Measurements from ENCODE around the gene TARS3.
"Not testable (repeated sequence)": the region's sequence is repeated elsewhere in the genome, so short reads cannot be mapped to it uniquely, and the experiment has no call there.

TARS3 gene

DNA sequence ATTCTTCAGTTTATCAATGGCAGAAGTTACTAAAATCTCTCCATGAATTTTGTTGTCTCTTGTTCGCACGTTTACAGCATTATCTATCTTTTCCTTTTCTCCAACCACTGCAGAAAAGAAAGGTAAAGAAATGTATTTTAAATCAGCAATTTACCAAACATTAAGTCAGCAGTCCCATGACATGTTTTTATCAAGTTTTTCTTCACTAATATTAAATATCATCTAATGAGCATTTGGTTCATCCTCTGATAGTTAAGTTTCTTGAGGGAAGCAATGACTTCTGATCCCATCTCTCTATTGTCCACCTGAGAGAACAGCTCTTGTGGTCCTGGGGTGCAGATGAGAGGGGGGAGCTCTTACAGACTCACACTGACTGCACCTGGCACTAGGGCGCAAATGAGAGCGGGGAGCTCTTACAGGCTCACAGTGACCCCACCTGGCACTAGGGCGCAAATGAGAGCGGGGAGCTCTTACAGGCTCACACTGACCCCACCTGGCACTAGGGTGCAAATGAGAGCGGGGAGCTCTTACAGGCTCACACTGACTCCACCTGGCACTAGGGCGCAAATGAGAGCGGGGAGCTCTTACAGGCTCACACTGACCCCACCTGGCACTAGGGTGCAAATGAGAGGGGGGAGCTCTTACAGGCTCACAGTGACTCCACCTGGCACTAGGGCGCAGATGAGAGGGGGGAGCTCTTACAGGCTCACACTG is 69.5 kb downstream of the TARS3 start:
- DNase-seq (ENCODE audit: low spot score): not testable (repeated sequence)

DNA sequence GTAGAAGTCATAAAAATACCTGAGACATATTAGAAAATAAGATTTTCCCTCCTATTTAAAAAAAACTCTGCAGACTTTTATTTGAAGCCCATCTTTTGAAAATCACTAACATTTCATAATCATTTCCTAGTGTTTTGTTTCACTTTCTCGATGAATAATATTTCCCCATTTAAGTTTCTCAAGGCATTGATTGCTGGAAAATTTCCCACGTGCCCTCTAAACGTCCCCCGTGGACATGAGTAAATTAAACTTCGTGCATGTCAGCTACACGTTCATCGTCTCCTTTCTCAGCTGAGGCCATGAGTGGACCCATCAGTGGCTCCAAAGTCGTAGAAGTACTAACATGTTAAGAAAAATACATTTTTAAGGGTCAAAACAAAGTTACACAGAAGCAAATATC is 70.1 kb downstream of the TARS3 start:
- no peak for DNase-seq (ENCODE audit: low spot score)

DNA sequence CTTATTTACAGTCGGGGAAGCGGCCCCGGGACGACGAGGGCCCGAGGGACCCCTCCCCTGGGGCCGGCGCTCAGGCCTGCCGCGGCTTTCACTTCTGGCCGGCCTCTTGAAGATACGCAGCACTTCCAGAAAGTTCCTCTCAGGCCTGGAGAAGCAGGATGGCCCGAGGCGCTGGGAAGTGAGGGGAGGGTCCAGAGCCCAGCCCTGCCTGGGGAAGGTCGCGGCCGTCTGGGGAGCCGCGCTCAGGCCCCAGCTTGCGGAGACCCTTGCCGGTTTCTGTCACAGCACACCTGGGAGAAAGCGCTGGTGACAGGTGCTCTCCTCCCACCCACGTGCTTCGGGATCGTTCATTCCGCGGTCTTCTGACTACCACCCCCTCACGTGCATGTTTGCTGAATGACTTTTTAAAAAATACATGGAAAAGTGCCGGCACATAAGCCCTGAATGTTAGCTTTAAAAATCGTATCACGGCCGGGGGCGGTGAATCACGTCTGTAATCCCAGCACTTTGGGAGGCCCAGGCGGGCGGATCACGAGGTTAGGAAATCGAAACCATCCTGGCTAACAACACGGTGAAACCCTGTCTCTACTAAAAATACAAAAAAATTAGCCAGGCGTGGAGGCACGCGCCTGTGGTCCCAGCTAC is 71.4 kb downstream of the TARS3 start:
- DNase-seq (ENCODE audit: low spot score): peak; percentile 33

DNA sequence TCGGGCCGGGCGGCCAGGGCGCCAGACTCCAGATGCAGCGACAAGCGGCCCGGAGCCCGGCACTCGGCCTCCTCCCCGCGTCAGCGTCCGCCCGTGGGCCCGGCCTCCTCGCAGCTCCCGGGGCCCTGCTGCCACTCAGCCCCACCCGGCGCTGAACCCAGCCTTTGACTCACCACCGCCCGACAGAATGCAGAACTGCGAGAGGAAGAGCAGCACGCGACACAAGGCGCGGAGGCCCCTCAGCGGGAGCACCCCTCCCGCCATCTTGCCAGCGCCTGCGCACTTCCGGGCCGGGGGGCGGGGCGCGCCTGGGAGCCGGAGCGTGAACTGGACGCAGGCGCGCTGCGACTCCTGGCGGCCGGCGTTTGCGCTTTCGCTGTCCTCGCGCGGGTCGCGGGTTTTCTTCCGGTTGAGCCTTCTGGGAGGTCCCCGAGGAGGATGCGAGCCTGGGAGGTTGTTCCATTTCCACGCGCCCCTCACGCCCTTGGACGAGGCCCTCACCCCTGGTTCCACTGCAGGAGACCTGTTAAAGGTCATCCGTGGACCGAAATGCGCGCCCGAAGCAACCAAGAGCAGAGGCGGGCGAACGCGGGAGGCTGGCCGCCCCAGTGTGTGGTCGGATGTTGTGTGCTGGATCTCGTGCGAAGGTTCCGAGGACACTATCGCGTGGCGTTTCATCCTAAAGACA is 72.0 kb downstream of the TARS3 start, which contains the start of gene TM2D3:
Gene TM2D3, minus strand, starts transcription at position 284 of the 688 bp plus-strand sequence. Its CDS starts 20 bp downstream, at position 264.
- DNase-seq (ENCODE audit: low spot score): peak; percentile 100

DNA sequence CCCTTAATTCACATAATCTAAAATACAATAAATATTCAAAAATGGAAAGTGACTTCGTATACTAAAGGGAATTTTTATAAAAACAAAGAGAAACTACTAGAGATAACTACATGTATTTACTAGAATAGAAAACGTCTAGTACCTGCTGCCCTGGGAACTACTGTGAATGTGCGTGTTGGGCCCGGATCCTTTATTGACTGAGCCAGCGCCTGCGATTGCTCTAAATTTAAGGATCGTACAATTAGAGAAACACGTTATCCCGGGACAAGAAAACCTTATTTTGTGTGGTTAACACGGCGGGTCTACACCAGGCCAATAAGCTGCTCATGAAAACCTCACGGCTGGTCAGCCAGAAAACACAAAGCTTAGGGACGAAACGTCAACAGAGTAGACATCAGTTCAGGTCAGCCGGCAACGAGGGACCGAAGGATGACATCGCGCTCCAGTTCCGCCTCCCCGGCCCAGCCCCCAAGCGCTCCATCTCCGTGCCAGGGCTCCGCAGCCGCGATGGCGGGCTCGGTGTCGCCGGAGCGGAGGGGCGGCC is 72.6 kb downstream of the TARS3 start:
- no peak for DNase-seq (ENCODE audit: low spot score)

DNA sequence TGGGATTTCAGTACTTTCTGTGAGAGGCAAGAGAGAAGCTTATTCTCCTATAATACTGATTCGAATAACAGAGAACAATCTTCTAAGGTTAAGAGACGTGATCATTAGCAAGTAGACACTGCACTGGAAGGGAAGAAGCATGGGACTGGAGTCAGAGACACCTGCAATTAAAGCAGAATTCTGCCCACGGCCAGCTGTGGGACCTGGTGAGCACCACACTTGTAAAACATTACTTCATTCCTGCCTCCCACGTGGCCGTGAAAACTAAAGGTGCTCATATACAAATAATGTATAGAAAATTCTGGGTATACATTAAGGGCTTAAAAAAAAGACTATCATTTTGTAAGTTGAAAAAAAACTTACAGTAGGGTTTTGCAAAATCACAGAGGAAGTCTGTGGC is 74.1 kb downstream of the TARS3 start:
- DNase-seq (ENCODE audit: low spot score): no peak

DNA sequence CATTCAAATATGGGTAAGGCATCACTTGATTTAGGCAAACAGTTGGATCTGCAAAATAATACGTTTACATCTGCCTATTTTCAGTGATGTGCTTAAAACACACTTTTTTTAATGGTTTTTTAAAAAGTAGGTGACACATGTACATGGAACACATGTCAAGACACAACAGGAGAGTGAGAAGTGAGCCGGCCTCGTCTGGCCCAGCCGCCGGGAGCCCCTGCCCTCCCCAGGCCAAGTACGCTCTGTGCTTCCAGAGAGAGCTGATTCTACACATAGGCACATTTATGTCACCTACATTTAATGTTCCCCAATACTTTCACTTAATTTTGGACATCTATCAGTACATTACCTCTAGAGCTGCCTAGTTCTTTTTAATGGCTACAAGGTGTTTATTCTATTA is 75.9 kb downstream of the TARS3 start:
- DNase-seq (ENCODE audit: low spot score): no peak

DNA sequence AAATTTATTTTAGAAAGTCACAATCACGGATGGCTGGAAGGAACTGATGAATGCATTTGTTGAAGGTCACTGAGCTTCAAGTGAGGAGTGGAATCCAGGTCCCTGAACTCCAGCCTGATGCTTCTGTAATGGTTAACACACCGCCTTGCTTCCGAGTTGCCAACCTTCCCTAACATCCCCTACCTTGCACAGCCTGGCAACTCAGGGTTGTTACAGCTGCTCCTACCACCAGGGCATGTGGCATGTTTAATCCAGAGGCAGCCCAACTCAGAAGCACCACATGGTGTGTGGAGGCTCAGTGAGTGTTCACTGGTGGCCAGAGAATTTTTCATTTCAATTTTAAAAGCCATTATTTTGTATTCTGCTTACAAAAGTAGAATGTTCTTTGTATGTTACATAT is 77.0 kb downstream of the TARS3 start:
- no peak for DNase-seq (ENCODE audit: low spot score)

DNA sequence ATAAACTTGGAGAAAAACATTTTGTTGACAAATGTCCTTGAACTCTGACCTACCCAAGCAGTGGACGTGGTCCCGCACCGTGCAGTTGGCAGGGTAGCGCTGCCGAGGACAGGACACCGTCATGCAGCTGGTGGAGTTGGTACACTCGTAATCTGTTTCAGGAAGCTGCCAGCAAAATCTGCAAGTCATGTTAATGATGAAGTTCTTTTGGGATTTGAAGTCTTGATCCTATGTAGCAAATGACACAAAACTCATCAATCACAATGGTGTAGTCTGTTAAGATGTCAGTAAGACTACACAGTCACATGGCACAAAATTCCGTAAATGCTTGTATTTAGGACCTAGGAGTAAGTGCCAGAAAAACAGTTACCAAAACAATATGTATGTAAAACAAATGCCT is 77.6 kb downstream of the TARS3 start:
- no peak for DNase-seq (ENCODE audit: low spot score)

DNA sequence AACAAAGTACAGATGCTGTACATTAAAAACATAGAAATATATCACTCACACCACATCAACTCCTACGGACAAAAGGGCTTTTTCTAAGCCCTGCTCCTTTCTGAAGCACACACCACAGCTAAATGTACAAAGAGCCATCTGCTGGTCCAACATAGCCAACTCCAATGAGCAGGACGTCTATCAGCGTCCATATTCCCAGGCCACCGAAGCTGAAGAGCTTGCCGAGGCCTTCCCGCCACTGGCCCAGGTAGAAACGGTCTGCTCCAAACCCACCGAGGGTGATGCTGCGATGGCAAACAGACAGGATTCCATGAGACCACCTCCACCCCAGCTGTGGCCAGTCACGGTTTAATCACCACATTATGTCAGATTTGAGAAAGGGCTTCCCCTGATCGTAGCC is 81.9 kb downstream of the TARS3 start:
- DNase-seq (ENCODE audit: low spot score): no peak

DNA sequence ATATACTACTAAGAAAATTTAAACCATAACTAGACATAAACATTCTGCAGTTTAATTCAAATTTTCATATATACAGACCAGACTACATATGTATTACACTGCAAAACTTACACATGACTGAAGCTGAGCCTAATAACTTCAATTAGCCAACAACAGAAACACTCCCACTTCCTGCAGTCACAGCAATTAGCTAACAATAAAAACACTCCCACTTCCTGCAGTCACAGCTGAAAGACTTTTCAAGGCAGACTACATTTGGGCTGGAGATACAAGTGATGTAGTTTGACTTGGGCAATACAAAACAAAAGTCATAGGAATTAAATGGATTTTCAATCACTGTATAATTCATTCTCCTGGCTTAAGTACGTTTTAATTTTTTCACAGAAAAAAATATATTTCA is 82.4 kb downstream of the TARS3 start:
- DNase-seq (ENCODE audit: low spot score): no peak

DNA sequence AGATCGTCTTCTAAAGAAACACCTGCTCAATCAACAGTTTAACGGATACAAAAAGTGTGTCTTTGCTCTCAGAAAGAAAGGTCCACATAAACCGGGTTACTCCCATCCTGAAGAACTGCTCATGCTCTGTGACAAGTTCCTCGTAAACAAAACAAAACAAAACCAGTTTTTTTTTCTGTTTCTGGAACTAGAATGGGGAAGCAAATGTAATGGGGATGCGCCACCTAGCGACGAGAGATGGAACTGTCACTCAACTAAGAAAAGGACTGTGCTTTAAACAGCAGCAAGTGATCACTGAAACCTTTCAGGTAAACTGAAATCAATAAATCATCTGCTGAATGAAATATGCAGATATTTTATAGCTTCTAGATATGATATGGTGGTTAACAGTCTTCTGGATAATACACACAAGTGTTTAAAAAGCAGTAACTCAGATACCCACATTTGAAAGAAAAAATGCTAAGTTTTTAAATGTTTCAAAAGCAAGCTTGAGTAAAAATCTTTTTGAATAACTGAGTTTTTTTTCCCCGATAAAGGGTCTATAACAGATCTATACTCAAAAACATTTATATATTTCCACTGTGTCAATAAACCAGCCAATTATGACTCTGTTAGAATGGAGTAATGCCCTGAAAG is 83.0 kb downstream of the TARS3 start:
- DNase-seq (ENCODE audit: low spot score): peak; percentile 59

DNA sequence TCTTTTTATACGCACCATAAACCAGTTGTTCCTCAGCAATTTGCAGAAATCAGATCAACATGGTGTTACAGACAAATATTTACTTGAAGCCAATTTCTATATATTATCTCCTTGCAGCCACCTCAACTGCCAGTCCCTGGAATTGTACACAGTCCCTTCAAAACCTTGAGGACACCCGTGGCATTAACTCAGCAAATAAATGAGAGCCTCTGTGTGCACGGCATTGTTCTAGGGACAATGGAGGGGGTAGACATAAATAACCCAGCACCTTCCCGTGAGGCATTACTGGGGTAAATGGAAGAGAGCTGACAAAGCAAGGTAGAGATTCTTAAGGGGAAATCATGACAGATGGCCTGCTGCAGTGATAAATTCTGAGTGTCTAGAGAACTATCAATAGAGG is 84.6 kb downstream of the TARS3 start:
- no peak for DNase-seq (ENCODE audit: low spot score)

DNA sequence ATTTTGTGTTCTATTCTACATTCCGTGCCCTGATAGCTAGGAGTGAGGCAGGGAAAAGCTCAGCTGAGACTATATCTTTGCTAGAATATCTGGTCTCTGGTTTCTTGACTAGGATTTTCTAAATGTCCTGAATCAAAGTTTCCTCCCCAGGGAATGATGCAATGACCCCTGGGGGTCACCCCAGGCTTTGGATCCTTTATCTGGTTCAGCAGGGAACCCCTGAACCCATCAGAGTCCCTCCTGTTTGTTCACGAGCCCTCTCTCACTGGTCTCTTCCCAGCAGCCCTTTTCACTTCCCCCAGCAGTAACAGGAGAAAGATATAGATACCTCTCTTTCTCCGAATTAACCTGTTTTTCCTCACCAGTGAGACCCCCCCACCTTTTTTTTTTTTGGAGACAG is 86.4 kb downstream of the TARS3 start:
- no peak for DNase-seq (ENCODE audit: low spot score)

DNA sequence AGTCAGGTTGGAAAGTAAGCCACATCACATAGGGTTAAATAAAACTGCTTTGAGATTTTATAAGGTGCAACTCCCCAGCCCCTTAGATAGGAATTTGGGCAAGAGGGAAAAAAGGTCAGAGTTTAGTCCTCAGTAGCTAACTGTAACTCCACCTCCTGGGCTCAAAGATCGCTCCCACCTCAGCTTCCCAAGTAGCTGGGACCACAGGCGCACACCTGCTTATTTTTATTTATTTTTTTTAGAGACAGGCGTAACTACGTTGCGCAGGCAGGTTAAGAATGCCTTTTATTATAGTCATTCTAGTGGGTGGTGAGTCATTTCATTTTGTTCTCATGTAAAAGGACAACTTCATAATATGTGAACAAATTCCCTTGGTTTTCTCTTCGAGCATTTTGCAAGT is 86.8 kb downstream of the TARS3 start:
- DNase-seq (ENCODE audit: low spot score): no peak

DNA sequence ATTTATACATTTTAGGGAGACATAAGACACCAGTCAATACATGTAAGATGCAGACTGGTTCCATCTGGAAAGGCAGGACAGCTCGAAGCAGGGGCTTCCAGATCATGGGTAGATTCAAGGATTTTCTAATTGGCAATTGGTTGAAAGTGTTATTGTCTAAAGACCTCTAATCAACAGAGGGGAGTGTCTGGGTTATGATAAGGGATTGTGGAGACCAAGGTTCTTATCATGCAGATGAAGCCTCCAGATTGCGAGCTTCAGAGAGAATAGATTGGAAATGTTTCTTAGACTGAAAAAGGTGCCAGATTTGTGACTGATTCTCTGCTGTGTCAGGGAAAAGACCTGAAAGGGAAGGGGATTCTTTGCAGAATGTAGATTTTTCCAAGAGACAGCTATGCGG is 87.2 kb downstream of the TARS3 start:
- no peak for DNase-seq (ENCODE audit: low spot score)

DNA sequence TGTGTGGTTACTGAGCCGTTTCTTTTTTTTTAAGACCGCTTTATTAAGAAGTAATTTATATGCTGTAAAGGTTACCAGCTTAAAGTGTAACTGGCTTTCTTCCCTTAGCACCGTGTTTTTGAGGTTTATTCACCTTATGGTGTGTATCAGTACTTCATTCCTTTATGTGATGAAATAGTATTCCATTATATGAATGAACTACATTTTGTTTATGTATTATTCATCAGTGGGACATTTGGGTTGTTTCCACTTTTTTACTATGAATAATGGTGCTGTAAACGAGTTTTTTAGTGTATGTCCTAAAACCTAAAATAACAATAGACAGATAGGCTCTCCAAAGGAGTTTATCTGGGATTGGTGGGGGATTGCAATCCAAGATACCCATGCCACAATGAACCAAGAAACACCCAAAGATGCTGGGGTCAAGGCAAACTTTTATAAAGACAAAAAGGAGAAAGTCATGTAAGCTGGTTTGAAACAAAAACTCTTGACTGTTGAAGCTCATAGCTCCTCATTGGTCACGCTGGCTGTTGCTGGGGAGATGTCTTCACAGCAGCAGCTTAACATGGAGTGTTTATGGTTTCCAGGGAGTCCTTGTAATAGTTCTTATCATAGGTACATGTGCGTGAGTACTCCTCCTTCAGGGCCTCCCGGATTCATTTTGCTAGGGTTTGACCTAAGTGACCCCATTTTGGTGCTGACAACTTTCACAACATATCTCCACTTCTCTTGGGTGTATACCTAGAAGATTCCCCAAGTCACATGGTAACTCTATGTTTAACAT is 88.1 kb downstream of the TARS3 start:
- DNase-seq (ENCODE audit: low spot score): no peak

DNA sequence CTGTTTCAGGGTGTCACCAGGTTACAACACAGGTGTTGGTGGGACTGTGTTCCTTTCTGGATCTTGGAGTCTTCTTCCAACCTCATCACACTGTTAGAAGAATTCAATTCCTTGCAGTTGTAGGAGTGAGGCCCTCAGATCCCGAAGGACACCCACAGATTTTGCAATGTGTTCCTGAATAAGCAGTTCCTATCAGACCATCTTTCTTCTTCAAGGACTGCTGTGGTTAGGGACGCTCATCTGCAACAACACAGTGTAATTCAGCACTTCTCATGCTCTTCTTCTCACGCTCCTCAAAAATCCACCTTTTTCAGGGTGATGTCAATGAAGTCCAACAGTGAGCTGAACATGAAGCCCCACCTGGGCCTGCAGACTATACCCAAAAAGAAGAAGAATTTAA is 90.9 kb downstream of the TARS3 start:
- no peak for DNase-seq (ENCODE audit: low spot score)

DNA sequence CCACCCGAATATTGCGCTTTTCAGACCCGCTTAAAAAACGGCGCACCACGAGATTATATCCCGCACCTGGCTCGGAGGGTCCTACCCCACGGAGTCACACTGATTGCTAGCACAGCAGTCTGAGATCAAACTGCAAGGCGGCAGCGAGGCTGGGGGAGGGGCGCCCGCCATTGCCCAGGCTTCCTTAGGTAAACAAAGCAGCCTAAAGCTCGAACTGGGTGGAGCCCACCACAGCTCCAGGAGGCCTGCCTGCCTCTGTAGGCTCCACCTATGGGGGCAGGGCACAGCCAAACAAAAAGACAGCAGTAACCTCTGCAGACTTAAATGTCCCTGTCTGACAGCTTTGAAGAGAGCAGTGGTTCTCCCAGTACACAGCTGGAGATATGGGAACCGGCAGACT is 97.5 kb downstream of the TARS3 start:
- DNase-seq (ENCODE audit: low spot score): not testable (repeated sequence)

DNA sequence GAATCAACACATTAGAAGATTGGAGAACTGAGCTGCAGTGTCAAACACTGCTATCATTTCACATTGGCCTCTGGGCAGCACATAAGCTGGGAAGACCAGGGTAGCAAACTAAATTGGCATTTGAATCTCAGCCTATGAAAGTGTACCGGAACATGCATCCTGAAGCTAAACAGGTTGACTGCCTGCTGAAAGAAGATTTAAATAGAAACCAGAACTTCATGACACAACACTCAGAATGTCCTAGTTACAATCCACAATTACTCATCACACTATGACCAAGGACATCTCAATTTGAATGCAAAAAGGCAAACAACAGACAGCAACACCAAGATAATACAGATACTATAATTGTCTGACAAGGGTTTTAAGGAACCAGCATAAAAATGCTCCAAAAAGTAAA is 98.3 kb downstream of the TARS3 start:
- DNase-seq (ENCODE audit: low spot score): peak; percentile 45

DNA sequence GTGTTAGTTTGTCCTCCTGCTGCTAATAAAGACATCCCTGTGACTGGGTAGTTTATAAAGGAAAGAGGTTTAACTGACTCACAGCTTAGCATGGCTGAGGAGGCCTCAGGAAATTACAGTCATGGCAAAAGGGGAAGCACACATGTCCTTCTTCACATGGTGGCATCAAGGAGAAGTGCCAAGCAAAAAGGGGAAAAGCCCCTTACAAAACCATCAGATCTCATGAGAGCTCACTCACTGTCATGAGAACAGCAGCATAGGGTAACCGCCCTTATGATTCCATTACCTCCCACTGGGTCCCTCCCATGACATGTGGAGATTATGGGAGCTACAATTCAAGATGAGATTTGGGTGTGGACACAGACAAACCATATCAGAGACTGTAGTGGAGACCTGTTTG is 99.1 kb downstream of the TARS3 start:
- DNase-seq (ENCODE audit: low spot score): no peak
